Muscle layer of duodenum (tissue), 2 donors: ENCODE measurements around the gene RAB31.
A peak's percentile ranks its signal among the peaks of the same experiment; 100 is the strongest.

ENCODE experiments used
- H3K27ac ChIP-seq: one replicate; pipeline ENCODE4 v1.7.0; 2013; ENCODE audit warnings: mild to moderate bottlenecking, low read length
- H3K27me3 ChIP-seq: one replicate; pipeline ENCODE4 v1.7.0; 2013; ENCODE audit warnings: low read depth, mild to moderate bottlenecking, control low read depth, low read length
- H3K36me3 ChIP-seq, 2 donors: one replicate each; pipeline ENCODE4 v1.7.0; 2013; ENCODE audit warnings: low read length in 2 of 2, control low read depth in 1 of 2, mild to moderate bottlenecking in 1 of 2; ENCODE audit not compliant: insufficient read depth in 2 of 2, control insufficient read depth in 1 of 2
- H3K4me1 ChIP-seq, 2 donors: one replicate each; pipeline ENCODE4 v1.7.0; 2013; ENCODE audit warnings: low read length in 2 of 2, mild to moderate bottlenecking in 2 of 2, control low read depth in 1 of 2, moderate library complexity in 1 of 2; ENCODE audit not compliant: insufficient read depth in 2 of 2, control insufficient read depth in 1 of 2
- H3K4me3 ChIP-seq, 2 donors: one replicate each; pipeline ENCODE4 v1.7.0; 2013; ENCODE audit warnings: low read length in 2 of 2, low read depth in 1 of 2, mild to moderate bottlenecking in 1 of 2
- H3K9me3 ChIP-seq, 2 donors: one replicate each; pipeline ENCODE4 v1.7.0; 2013; ENCODE audit warnings: low read length in 2 of 2, control low read depth in 1 of 2, mild to moderate bottlenecking in 1 of 2; ENCODE audit not compliant: control insufficient read depth in 1 of 2
- donor health status: healthy.

Gene RAB31

DNA sequence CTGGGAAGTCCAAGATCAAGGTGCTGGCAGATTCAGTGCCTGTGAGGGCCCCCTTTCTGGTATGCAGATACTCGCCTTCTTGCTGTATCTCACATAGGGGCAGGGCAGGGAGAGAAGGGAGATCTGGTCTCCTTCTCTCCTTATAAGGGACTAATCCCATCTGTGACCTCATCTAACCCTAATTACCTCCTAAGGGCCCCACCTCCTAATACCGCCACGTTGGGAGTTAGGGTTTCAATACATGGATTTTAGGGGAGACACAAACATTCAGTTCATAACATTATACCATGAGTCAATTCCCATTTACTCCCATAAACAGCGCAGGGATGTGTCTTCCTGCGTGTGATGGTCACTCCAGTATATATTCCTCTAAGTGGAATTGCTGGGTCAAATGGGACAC is 103.9 kb downstream of the RAB31 start:
- Histone ChIP-seq H3K4me3 (no peak overlapping the region), H3K27me3 (no peaks in the 10 kb centered on the region), H3K27ac (no peak overlapping the region), H3K36me3 (peaks cover 0 to 5% of the 10 kb centered on the region in 2 donors), H3K9me3 (no peaks in the 10 kb centered on the region), H3K4me1 (peaks cover 0 to 18% of the 10 kb centered on the region in 2 donors)

DNA sequence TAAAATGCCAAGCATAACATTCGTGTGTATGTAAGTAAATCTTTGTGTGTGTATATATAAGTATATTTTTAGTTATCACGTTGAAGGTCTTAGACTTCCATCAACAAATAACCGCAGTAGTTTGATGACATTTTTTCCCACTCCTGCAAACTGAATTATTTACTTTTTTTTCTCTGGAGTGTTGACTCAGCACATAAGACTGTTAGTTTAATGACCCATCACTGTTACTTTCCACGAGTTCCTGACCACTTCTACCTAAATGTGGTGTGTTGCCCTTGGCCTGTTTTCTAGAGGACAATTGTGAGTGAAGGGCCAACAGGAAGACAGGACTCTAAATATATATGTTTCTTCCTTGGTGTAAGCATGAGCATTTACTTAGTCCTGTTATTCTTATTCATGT is 106.3 kb downstream of the RAB31 start:
- H3K27ac ChIP-seq = no peak overlapping the region

DNA sequence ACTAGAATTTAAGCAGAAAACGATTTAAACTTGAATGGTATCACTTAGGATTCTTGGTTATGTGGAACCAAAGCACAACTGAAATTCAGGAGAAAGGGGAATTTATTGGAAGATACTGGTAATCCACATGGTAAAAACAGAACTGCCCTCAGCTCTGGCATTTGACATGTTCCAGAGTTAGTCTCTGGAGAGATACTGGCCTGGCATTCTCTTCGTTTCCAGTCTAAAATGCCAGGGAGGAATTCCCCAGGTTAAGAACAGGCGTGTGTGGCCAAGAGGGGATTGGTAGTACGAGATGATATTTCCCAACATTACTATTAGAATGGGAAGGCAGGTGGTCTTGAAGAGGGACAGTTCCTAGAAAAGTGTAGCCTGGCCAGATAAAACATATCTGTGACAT is 109.2 kb downstream of the RAB31 start:
- no peak overlapping the region for H3K4me3 ChIP-seq
- H3K4me1 ChIP-seq = no peaks in the 10 kb centered on the region
- peaks cover 0 to 14% of the 10 kb centered on the region in 2 donors for H3K36me3 ChIP-seq
- H3K9me3 ChIP-seq = peaks cover 0 to 5% of the 10 kb centered on the region in 2 donors
- no peak overlapping the region for H3K27ac ChIP-seq
- no peaks in the 10 kb centered on the region for H3K27me3 ChIP-seq

More for the DNA sequence above, 106.3 kb downstream of the RAB31 start:
- peaks cover 0 to 14% of the 10 kb centered on the region in 2 donors for H3K36me3 ChIP-seq
- H3K4me3 ChIP-seq = no peak overlapping the region
- H3K27me3 ChIP-seq = no peaks in the 10 kb centered on the region
- H3K9me3 ChIP-seq = peaks cover 0 to 5% of the 10 kb centered on the region in 2 donors
- H3K4me1 ChIP-seq = peaks cover 0 to 7% of the 10 kb centered on the region in 2 donors

DNA sequence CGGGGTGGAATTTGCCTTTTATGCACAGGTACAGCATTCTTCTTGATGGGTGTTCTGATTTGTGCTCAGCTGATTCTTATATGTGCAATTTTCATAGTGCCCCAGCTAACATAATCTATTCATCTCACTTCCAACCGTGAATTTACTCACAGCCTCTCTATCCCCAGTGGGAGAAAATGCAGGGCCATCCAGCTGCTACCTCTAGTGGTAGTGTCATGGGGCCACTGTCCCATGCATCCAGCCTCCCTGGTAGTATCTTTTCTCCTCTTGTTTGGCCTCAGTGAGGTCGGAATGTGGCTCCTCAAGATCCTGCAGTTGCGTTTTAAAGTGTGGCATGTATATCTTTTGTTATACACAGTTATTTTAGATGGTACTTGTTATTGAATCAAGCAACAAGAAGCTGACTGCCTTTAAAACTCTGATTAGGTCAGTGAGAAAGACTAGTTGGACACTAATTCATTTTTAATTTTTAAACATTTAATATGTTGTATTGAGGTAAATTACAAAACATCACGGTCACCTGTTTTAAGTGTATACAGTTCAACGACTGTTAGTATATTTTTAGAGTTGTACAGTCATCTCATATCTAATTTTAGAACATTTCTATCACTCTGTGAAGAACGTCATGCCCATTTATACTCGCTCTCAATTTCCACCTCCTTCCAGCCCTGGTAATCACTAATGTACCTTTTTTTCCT is 109.8 kb downstream of the RAB31 start:
- H3K27me3 ChIP-seq = no peaks in the 10 kb centered on the region
- no peak overlapping the region for H3K27ac ChIP-seq
- peaks cover 0 to 14% of the 10 kb centered on the region in 2 donors for H3K36me3 ChIP-seq
- no peak overlapping the region for H3K4me3 ChIP-seq
- peaks cover 0 to 5% of the 10 kb centered on the region in 2 donors for H3K9me3 ChIP-seq
- H3K4me1 ChIP-seq = no peaks in the 10 kb centered on the region

DNA sequence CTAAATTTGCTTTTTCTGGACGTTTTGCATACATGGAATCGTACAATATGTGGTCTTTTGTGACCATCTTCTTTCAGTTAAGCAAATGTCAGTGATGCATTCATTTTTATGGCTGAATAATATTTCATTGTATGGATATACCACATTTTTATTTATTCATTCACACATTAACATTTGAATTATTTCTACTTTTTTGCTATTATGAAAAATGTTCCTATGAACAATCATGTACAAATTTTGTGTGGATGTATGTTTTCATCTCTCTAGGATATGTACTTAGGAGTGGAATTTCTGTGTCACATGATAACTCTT is 110.3 kb downstream of the RAB31 start:
- H3K27ac ChIP-seq = no peak overlapping the region
- H3K27me3 ChIP-seq = no peaks in the 10 kb centered on the region
- peaks cover 0 to 5% of the 10 kb centered on the region in 2 donors for H3K9me3 ChIP-seq
- no peaks in the 10 kb centered on the region for H3K4me1 ChIP-seq
- peaks cover 0 to 14% of the 10 kb centered on the region in 2 donors for H3K36me3 ChIP-seq
- H3K4me3 ChIP-seq = no peak overlapping the region

DNA sequence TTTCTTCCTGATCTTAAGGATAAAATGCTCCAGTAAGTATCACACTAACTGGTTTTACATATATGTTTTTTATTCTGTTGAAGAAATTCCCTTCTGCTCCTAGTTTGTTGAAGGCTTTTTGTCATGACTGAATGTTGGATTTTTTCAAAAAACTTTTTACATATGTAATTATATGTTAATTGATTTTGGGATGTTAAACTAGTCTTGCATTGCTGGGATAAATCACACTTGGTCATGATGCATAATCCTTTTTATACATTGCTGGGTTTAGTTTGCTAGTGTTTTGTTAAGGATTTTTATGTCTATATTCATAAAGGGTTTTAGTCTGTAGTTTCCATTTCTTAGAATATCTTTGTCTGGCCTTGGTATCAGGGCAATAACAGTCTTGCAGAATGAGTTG is 112.0 kb downstream of the RAB31 start:
- Histone ChIP-seq H3K4me1 (peaks cover 9 to 13% of the 10 kb centered on the region in 2 donors), H3K27ac (no peak overlapping the region), H3K9me3 (peaks cover 0 to 5% of the 10 kb centered on the region in 2 donors), H3K4me3 (no peak overlapping the region), H3K27me3 (no peaks in the 10 kb centered on the region), H3K36me3 (peaks cover 0 to 14% of the 10 kb centered on the region in 2 donors)

DNA sequence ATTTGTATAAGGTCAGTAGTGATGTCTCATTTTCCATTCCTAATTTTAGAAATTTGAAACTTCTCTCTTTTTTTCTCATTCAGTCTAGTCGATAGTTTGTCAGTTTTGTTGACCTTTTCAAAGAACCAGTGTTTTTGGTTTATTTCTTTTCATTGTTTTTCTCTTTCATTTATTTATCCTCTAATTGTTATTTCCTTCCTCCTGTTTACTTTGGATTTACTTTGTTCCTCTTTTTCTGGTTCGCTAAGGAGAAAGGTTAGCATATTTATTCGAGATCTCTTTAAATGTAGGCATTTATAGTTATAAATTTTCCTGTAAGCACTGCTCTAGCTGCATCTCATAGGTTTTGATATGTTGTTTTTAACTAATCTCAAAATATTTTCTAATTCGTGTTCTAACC is 112.6 kb downstream of the RAB31 start:
- Histone ChIP-seq H3K4me1 (peaks cover 10 to 14% of the 10 kb centered on the region in 2 donors), H3K4me3 (no peak overlapping the region), H3K27ac (no peak overlapping the region), H3K27me3 (no peaks in the 10 kb centered on the region), H3K9me3 (peaks cover 0 to 5% of the 10 kb centered on the region in 2 donors), H3K36me3 (peaks cover 0 to 14% of the 10 kb centered on the region in 2 donors)

DNA sequence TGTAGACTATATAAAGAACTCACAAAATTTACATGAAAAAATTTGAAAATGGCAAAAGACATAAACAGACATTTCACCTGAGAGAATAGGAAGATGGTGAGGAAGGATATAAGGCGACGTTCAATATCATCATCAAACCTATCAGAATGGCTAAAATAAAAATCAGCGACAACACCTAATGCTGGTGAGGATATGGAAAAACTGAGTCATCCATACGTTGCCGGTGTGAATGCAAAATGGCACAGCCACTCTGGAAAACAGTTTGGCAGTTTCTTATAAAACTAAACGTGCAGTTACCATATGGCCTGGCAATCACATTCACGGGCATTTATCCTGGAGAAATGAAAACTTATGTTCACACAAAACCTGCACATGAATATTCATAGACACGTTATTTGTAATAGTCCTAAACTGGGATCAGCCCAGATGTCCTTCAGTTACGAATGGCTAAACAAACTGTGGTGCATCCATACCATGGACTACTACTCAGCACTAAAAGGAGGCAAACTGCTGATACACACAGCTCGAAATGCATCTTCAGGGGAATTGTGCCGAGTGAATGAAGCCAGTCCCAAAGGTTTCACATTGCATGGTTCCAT is 114.6 kb downstream of the RAB31 start:
- Histone ChIP-seq H3K36me3 (peaks cover 0 to 5% of the 10 kb centered on the region in 2 donors), H3K9me3 (peaks cover 0 to 5% of the 10 kb centered on the region in 2 donors), H3K27me3 (no peaks in the 10 kb centered on the region), H3K4me1 (peaks cover 12 to 21% of the 10 kb centered on the region in 2 donors), H3K4me3 (no peak overlapping the region), H3K27ac (no peak overlapping the region)

DNA sequence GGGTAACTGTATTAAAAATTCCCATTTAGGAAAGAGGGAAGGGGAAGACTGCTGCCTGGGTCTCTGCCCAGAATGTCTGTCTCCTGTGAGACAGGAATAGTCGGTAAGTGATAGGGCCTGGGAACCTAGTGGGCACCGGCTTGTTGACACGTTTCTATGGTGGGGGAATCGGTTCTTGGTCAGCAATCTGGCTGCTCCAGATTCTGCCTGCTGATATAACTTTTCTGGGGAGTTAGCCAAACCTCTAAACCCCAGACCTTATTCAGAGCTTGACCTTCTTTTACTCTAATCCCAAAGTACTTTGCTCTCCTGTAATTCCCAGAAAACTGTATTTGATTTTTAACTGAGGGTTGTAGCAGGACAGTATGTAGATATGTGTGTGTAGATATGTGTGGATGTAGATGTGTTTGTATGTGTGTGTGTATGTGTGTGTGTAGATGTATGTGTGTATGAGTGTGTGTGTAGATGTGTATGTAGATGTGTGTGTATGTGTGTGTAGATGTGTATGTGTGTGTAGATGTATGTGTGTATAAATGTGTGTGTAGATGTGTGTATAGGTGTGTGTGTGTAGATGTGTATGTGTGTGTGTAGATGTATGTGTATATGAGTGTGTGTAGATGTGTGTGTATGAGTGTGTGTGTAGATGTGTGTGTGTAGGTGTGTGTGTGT is 115.8 kb downstream of the RAB31 start:
- H3K27me3 ChIP-seq = no peaks in the 10 kb centered on the region
- H3K4me1 ChIP-seq = peaks cover 15 to 26% of the 10 kb centered on the region in 2 donors
- H3K9me3 ChIP-seq = no peaks in the 10 kb centered on the region
- H3K27ac ChIP-seq = peak overlapping the region; percentile 85
- no peak overlapping the region for H3K4me3 ChIP-seq
- no peaks in the 10 kb centered on the region for H3K36me3 ChIP-seq

DNA sequence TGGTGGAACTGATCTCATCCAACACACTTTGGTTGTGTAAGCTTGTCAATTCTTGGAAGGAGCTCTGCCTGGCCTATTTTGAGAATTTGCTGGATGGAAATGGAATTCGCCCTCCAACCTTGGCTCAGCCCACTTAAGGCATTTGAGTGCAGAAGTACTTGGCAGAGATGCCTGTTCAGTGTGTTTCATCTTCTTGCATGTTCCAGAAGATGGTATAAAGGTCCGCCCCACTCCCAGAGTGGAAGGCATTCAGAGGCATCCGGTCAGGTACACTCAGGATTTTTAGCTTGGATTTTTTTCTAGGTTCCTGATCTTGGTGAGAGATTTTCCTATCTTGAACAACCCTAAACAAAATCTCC is 116.4 kb downstream of the RAB31 start:
- H3K27me3 ChIP-seq = no peaks in the 10 kb centered on the region
- peak overlapping the region in 1 of 2 donors; percentile 25 for H3K4me3 ChIP-seq
- peaks cover 15 to 26% of the 10 kb centered on the region in 2 donors for H3K4me1 ChIP-seq
- no peaks in the 10 kb centered on the region for H3K36me3 ChIP-seq
- peak overlapping the region; percentile 85 for H3K27ac ChIP-seq
- no peaks in the 10 kb centered on the region for H3K9me3 ChIP-seq

DNA sequence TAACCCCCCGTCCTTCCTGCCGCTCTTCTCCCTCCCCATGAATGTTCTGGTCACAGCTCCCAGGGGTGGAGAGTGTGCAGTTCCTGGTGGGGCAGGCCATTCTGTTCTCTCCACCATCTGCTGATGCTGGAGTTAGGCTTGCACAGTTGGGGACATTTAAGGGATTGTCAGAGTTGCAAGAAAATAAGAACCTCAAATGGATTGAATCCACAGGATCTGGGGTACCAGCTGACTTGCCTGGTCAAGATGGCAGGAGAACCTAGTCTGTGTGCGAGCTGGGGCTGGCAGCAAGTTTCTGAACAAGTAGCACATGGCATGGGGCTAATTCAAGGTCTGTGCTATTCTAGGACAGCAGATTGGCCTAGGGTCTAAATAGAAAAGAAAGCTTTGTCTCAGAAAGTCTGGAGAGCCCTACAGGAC is 116.9 kb downstream of the RAB31 start:
- Histone ChIP-seq H3K4me3 (peak overlapping the region in 1 of 2 donors; percentile 25), H3K27ac (peak overlapping the region; percentile 85), H3K9me3 (no peaks in the 10 kb centered on the region), H3K36me3 (no peaks in the 10 kb centered on the region), H3K4me1 (peaks cover 15 to 26% of the 10 kb centered on the region in 2 donors), H3K27me3 (no peaks in the 10 kb centered on the region)
